Uterine smooth muscle cell (primary cell): ENCODE data around the gene OR2T2. TPM values are rescaled to one million over a fixed set of nuclear protein-coding genes. Genes with fewer than 3 reads are reported as not detected.

ENCODE experiments used
- total RNA-seq: library from RNA; depleted of rRNA; stranded (reverse); fragments of >200 nt; gene quantifications from 2 replicates; pipeline ENCODE4 v1.2.3, GENCODE V29; 2014

OR2T2 gene
- not detected in 2 replicates for total RNA-seq

GRCh38 chr1:248445399-248445798, at the start of gene OR2T2:
Gene OR2T2, plus strand, starts transcription at chr1:248445637. Its CDS starts 7,161 bp downstream, at chr1:248452798.

GRCh38 chr1:248402748-248403147, 42.7 kb upstream of the OR2T2 start, which contains the start of gene OR2T1:
Gene OR2T1, plus strand, starts transcription at chr1:248403048. Its CDS starts 3,100 bp downstream, at chr1:248406148.

GRCh38 chr1:248473051-248473450, 27.6 kb downstream of the OR2T2 start, which contains the start of gene OR2T3:
Gene OR2T3, plus strand, starts transcription at chr1:248473351. Its CDS starts 0 bp downstream, at chr1:248473351.

GRCh38 chr1:248488289-248488688, 42.9 kb downstream of the OR2T2 start, which contains the start of gene OR2T5:
Gene OR2T5, plus strand, starts transcription at chr1:248488589. Its CDS starts 0 bp downstream, at chr1:248488589.

Other genes with a start within 250 kb of the OR2T2 start
- gene OR2M3, start 248.4 kb upstream of the OR2T2 start, total RNA-seq = not detected in 2 replicates
- not detected in 2 replicates for gene OR2M4, start 214.2 kb upstream of the OR2T2 start, total RNA-seq
- gene OR2T33, start 167.7 kb upstream of the OR2T2 start, total RNA-seq = not detected in 2 replicates
- not detected in 2 replicates for gene OR2T12, start 142.2 kb upstream of the OR2T2 start, total RNA-seq
- not detected in 2 replicates for gene OR2M7, start 121.1 kb upstream of the OR2T2 start, total RNA-seq
- gene OR14C36, start 96.9 kb upstream of the OR2T2 start, total RNA-seq = not detected in 2 replicates
- gene OR2T4, start 84.0 kb upstream of the OR2T2 start, total RNA-seq = not detected in 2 replicates
- gene OR2T6, start 69.9 kb upstream of the OR2T2 start, total RNA-seq = not detected in 2 replicates
- gene OR2T1, start 42.6 kb upstream of the OR2T2 start, total RNA-seq = not detected in 2 replicates
- gene OR2T3, start 27.7 kb downstream of the OR2T2 start, total RNA-seq = not detected in 2 replicates
- not detected in 2 replicates for gene OR2T5, start 43.0 kb downstream of the OR2T2 start, total RNA-seq
- not detected in 2 replicates for gene OR2G6, start 62.4 kb downstream of the OR2T2 start, total RNA-seq
- not detected in 2 replicates for gene OR2T29, start 117.1 kb downstream of the OR2T2 start, total RNA-seq
- gene OR2T34, start 129.1 kb downstream of the OR2T2 start, total RNA-seq = not detected in 2 replicates
- gene OR2T10, start 152.1 kb downstream of the OR2T2 start, total RNA-seq = not detected in 2 replicates
- not detected in 2 replicates for gene OR2T11, start 189.5 kb downstream of the OR2T2 start, total RNA-seq
- not detected in 2 replicates for gene OR2T35, start 199.6 kb downstream of the OR2T2 start, total RNA-seq
- not detected in 2 replicates for gene OR2T27, start 209.9 kb downstream of the OR2T2 start, total RNA-seq